Astrocyte (in vitro differentiated cells and primary cell): ENCODE results near the gene CNIH1.

Experiments used
- CTCF ChIP-seq: IDR thresholded peaks from 2 replicates; pipeline ENCODE4 v1.5.1; 2011; ENCODE audit warnings: low read depth, mild to moderate bottlenecking, inconsistent platforms, low read length, moderate library complexity; ENCODE audit not compliant: insufficient read depth
- EZH2 ChIP-seq: IDR thresholded peaks from 2 replicates; pipeline ENCODE4 v1.6.1; 2012; ENCODE audit warnings: mild to moderate bottlenecking, low read length, inconsistent platforms; ENCODE audit not compliant: insufficient read depth

GRCh38 chr14:54472315-54472714 lies 31.1 kb upstream of the CNIH1 start:
- TF ChIP-seq CTCF (no peak), EZH2 (no peak)
